Kidney (tissue), 14 donors: ENCODE measurements around the gene DOCK10. TPM values are rescaled to one million over a fixed set of nuclear protein-coding genes. Genes with fewer than 3 reads are reported as not detected.

ENCODE experiments used
- DNase-seq, 5 donors: peaks; one replicate each; pipeline ENCODE4 v3.0.0-alpha.2; 2013 to 2020
- FAIRE-seq: peaks from 2 replicates; lab custom pipeline; 2012; peaks lifted over from hg19 to GRCh38; lab: Jason Lieb, UNC
- H3K27ac ChIP-seq, 2 donors: one replicate each; pipeline ENCODE4 v1.7.0; 2013; ENCODE audit warnings: low read depth in 2 of 2, low read length in 2 of 2, inconsistent platforms in 1 of 2
- H3K27me3 ChIP-seq: one replicate; pipeline ENCODE4 v1.7.1; 2013; ENCODE audit warnings: low read length, inconsistent platforms; ENCODE audit not compliant: control insufficient read depth, insufficient read depth
- H3K36me3 ChIP-seq, 3 donors: one replicate each; pipeline versions ENCODE4 v1.7.0 to v1.7.1; 2013; ENCODE audit warnings: low read length in 3 of 3, control low read depth in 1 of 3, inconsistent platforms in 1 of 3; ENCODE audit not compliant: insufficient read depth in 3 of 3, control insufficient read depth in 2 of 3
- H3K4me1 ChIP-seq, 3 donors: one replicate each; pipeline versions ENCODE4 v1.7.0 to v1.7.1; 2013; ENCODE audit warnings: low read length in 3 of 3, inconsistent platforms in 1 of 3, low read depth in 1 of 3; ENCODE audit not compliant: control insufficient read depth in 2 of 3, insufficient read depth in 2 of 3
- H3K4me3 ChIP-seq, 3 donors: one replicate each; pipeline versions ENCODE4 v1.7.0 to v1.8.1; 2013; ENCODE audit warnings: low read length in 3 of 3, control low read depth in 1 of 3, inconsistent platforms in 1 of 3
- H3K9ac ChIP-seq, 3 donors: one replicate each; pipeline versions ENCODE4 v1.7.0 to v1.7.1; 2013; ENCODE audit warnings: low read length in 3 of 3, control low read depth in 1 of 3, inconsistent platforms in 1 of 3
- H3K9me3 ChIP-seq, 3 donors: one replicate each; pipeline versions ENCODE4 v1.7.0 to v1.7.1; 2013; ENCODE audit warnings: low read length in 3 of 3, control low read depth in 1 of 3, inconsistent platforms in 1 of 3; ENCODE audit not compliant: control insufficient read depth in 2 of 3, insufficient read depth in 1 of 3
- intact Hi-C: fragments of 100-400 bp; cut with DNase I; formaldehyde crosslinking; loops from one replicate; pipeline ENCODE4 v1.11.1; 2022
- polyA plus RNA-seq: library from polyadenylated mRNA; stranded (reverse); fragments of 350-450 nt; fragmentation: Illumina TruSeq; extraction: RNeasy Lipid Tissue Mini Kit (QIAGEN cat#74804); gene quantifications from one replicate; pipeline ENCODE4 v1.2.3, GENCODE V29; 2014; ENCODE audit warnings: low read depth, low replicate concordance; ENCODE audit not compliant: insufficient read depth
- total RNA-seq: library from RNA; stranded (reverse); fragmentation: NEBNext Ultra II Directional; extraction: Animal tissue kit (Norgen Biotek cat#: 25700); gene quantifications from one replicate; pipeline ENCODE4 v1.2.1, GENCODE V29; 2021
- TF ChIP-seq, protein P1 (sequence below): IDR thresholded peaks from 3 replicates; pipeline ENCODE4 v1.5.1; 2012; ENCODE audit warnings: mild to moderate bottlenecking, moderate library complexity, borderline replicate concordance; ENCODE audit not compliant: insufficient read depth; ENCODE audit errors: extremely low read depth
- donor health status: control.
- donor health status: control.
- donor health status: control.
- donor health status: control.
- donor health status: control.
- donor health status: DM: yes; HTN: yes; CAD: no.
- donor health status: Normal renal cell carcinoma (clear cell type).

Gene DOCK10
- total and polyA plus RNA-seq, 2 donors from 2014 or later = 2.1 to 33.8 TPM

DNA sequence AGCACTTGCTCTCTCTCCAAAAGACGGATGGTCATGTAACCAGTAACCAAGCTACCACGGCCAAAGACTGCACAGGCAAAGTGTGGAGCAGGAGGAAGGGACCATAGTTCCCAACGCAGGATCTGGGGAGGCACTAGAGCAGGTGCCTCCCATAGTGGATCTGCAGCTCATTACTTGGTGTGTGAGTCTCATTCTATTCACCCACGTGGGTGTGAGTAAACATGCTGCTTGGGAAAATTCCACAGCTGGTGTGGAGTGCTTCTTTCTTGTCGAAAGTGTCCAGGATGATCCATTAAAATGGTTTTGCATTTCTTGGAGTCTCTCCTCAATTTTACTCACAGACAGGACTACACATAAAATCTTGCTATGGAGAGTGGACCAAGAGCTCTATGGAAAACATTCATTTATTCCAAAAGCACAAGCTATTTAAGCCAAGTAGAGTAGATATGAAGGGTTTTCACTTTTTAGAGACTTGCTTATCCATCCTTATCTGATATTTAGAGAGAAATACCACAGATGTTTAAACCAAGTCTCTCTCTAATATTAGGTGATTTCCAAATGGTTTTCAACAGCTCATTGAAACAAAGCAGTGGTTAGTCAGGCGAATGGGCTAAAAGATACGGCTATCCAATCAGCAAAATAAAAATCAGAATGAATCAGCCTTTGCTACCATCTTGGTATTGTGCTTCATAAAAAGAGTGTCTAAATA is 221.8 kb downstream of the DOCK10 start:
- Histone ChIP-seq H3K4me1 (no peaks in the 10 kb centered on the region), H3K27me3 (no peaks in the 10 kb centered on the region), H3K9ac (no peak overlapping the region), H3K27ac (no peak overlapping the region), H3K4me3 (no peak overlapping the region), H3K36me3 (no peaks in the 10 kb centered on the region), H3K9me3 (no peaks in the 10 kb centered on the region)
- intact Hi-C loops = no loop called here
- FAIRE-seq (no peak), DNase-seq (no peak)
- TF ChIP-seq, protein P1, sequence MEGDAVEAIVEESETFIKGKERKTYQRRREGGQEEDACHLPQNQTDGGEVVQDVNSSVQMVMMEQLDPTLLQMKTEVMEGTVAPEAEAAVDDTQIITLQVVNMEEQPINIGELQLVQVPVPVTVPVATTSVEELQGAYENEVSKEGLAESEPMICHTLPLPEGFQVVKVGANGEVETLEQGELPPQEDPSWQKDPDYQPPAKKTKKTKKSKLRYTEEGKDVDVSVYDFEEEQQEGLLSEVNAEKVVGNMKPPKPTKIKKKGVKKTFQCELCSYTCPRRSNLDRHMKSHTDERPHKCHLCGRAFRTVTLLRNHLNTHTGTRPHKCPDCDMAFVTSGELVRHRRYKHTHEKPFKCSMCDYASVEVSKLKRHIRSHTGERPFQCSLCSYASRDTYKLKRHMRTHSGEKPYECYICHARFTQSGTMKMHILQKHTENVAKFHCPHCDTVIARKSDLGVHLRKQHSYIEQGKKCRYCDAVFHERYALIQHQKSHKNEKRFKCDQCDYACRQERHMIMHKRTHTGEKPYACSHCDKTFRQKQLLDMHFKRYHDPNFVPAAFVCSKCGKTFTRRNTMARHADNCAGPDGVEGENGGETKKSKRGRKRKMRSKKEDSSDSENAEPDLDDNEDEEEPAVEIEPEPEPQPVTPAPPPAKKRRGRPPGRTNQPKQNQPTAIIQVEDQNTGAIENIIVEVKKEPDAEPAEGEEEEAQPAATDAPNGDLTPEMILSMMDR = no peak

DNA sequence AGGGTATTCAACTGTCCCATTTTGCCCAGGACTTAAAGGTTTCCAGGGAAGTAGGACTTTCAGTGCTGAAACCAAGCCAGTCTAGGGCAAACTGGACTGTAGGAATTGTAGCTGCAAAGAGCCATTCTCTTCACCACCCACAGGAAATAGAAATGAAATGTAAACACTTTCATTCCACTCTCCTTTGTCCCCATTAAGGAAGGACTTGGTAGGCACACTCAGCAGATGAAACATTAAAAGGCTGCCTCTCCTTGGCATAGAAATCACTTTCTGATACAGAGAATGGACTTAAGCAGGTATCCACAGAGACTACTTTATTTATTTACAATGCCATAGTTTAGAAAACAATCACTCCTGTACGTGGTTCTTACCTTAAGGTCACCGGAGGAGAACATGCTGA is 223.2 kb downstream of the DOCK10 start:
- TF ChIP-seq, protein P1 = no peak
- Histone ChIP-seq H3K4me3 (no peak overlapping the region), H3K4me1 (no peaks in the 10 kb centered on the region), H3K9me3 (no peaks in the 10 kb centered on the region), H3K27ac (no peak overlapping the region), H3K27me3 (no peaks in the 10 kb centered on the region), H3K9ac (no peak overlapping the region), H3K36me3 (no peaks in the 10 kb centered on the region)
- FAIRE-seq = no peak
- intact Hi-C loops = no loop called here
- DNase-seq = no peak

DNA sequence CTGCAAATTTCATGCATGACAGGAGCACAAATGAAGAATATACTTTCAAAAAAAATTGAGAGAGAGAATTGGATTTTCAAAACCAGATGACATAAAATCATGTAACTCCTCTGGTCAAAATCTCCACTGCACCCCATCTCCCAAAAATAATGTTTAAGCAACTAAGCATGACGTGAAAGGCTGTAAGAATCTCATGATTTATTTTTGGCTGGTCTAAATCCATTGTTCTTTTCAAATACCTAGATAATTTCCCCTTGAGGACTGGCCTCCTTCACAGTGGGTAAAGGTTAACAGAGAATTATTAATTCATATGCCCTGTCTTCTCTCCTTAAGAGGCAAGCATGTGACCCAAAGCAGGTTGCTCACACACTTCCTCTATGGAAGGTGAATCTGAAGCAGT is 224.6 kb downstream of the DOCK10 start:
- FAIRE-seq = no peak
- Histone ChIP-seq H3K36me3 (no peaks in the 10 kb centered on the region), H3K27ac (no peak overlapping the region), H3K9me3 (no peaks in the 10 kb centered on the region), H3K4me3 (no peak overlapping the region), H3K9ac (no peak overlapping the region), H3K4me1 (no peaks in the 10 kb centered on the region), H3K27me3 (no peaks in the 10 kb centered on the region)
- intact Hi-C loops = no loop called here
- TF ChIP-seq, protein P1 = no peak
- no peak for DNase-seq
